NT2/D1 (cell line): ENCODE measurements around the gene CAD.

ENCODE experiments used
- YY1 ChIP-seq: IDR thresholded peaks from 2 replicates; pipeline ENCODE4 v1.6.1; 2011; ENCODE audit not compliant: insufficient read length, insufficient read depth
- ZNF274 ChIP-seq: IDR thresholded peaks from 2 replicates; pipeline ENCODE4 v1.6.1; 2011; ENCODE audit warnings: mild to moderate bottlenecking, low read depth, low read length

- TF ChIP-seq YY1 (no peak), ZNF274 (no peak)
Measured at GRCh38 chr2:27204566-27204965, 12.6 kb upstream of the CAD start.
